ENCODE data around the gene RNF175. TPM values are rescaled to one million over a fixed set of nuclear protein-coding genes. Genes with fewer than 3 reads are reported as not detected.

RNF175 gene
- polyA plus RNA-seq, 1 donor: 1.1 TPM

DNA sequence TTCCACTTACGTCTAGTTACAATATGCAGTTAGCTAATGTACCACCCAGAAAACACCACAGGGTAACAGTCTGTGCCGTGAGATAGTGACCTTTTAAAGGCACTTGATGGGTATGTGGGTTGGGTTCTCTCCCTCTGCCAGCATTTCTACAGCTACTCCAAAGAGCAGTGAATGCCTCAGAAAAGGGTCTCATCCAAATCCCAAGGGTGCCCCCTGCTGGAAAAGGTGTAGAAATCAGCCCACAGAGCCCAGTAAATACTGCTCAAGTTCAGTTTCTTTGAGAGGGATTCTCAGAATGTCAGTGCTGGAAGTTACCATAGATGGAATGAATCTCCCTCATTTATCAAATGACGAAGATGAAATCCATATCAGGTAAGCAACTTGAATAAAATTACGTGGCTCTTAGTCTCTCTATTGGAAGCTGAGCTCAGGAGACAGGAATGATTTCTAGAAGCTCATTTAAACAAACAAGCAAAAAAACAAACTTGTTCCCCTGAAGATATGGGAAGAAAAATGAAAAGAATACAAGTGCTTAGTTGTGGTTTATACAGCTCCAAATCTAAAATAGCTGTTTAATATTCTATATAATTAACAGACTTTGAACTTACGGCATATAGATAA is 9.5 kb downstream of the RNF175 start:
- Histone ChIP-seq H3K4me3 (ENCODE audit: low read length) (no peak overlapping the region), H3K27ac (ENCODE audit: low read length) (no peak overlapping the region), H3K27me3 (ENCODE audit: control insufficient read depth, insufficient read depth, low read length) (peaks cover 12% of the 10 kb centered on the region), H3K9me3 (ENCODE audit: control insufficient read depth, low read depth, low read length) (no peaks in the 10 kb centered on the region), H3K4me1 (ENCODE audit: control insufficient read depth, insufficient read depth, low read length) (no peaks in the 10 kb centered on the region), H3K36me3 (ENCODE audit: control insufficient read depth, insufficient read depth, low read length) (no peaks in the 10 kb centered on the region)
- 100% methylated on average over 1 of the region's 5 CpGs for WGBS (ENCODE audit: insufficient coverage, low lambda C conversion rate)
- peak; percentile 60 for DNase-seq

DNA sequence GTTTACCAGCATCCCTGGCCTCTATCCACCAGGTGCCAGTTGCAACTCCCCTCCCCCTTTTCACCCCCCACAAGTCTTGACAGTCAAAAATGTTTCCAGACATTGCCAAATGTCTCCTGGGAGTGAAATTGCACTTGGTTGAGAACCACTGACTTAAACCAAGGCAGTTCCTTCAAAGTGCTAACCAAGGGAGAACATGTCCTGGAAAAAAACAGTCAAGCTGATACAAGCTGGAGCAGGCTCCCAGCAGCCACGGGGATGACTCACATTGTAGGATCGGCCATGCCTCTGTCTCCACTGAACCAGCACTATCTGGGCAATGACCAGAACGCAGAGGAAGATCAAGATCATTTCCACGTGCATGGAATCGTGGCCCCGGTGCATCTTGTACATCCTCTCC is 11.4 kb downstream of the RNF175 start:
- Histone ChIP-seq H3K27ac (ENCODE audit: low read length) (no peak overlapping the region), H3K4me3 (ENCODE audit: low read length) (no peak overlapping the region), H3K4me1 (ENCODE audit: control insufficient read depth, insufficient read depth, low read length) (no peaks in the 10 kb centered on the region), H3K36me3 (ENCODE audit: control insufficient read depth, insufficient read depth, low read length) (no peaks in the 10 kb centered on the region), H3K27me3 (ENCODE audit: control insufficient read depth, insufficient read depth, low read length) (peaks cover 3% of the 10 kb centered on the region), H3K9me3 (ENCODE audit: control insufficient read depth, low read depth, low read length) (no peaks in the 10 kb centered on the region)
- no CpG with 5 or more reads among the region's 6 CpGs for WGBS (ENCODE audit: insufficient coverage, low lambda C conversion rate)
- DNase-seq: no peak

DNA sequence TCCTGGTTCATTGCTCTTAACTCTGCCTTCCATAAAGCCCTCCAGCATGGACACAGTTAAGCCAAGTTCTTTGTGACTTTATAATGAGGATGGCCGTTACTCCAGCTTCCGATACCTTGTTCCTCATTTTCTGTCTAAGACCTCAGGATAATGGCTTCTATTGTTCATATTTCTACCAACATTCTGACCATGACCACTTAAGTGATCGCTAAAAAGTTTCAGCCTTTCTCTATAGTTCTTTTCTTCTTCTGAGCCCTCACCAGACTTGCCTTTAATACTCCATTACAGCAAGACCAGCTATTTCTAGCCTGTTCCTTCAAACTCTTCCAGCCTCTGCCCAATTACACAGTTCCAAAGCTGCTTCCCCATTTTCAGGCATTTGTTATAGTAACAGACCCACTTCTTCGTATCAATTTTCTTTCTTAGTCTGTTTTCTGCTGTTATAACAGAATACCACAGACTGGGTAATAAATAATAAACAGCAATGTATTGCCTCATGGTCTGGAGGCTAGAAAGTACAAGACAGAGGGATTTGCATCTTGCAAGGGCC is 12.3 kb downstream of the RNF175 start:
- Histone ChIP-seq H3K27me3 (ENCODE audit: control insufficient read depth, insufficient read depth, low read length) (peaks cover 3% of the 10 kb centered on the region), H3K27ac (ENCODE audit: low read length) (no peak overlapping the region), H3K9me3 (ENCODE audit: control insufficient read depth, low read depth, low read length) (no peaks in the 10 kb centered on the region), H3K36me3 (ENCODE audit: control insufficient read depth, insufficient read depth, low read length) (no peaks in the 10 kb centered on the region), H3K4me3 (ENCODE audit: low read length) (no peak overlapping the region), H3K4me1 (ENCODE audit: control insufficient read depth, insufficient read depth, low read length) (no peaks in the 10 kb centered on the region)
- WGBS (ENCODE audit: insufficient coverage, low lambda C conversion rate): 85% methylated on average over 2 of the region's 4 CpGs
- DNase-seq: no peak

DNA sequence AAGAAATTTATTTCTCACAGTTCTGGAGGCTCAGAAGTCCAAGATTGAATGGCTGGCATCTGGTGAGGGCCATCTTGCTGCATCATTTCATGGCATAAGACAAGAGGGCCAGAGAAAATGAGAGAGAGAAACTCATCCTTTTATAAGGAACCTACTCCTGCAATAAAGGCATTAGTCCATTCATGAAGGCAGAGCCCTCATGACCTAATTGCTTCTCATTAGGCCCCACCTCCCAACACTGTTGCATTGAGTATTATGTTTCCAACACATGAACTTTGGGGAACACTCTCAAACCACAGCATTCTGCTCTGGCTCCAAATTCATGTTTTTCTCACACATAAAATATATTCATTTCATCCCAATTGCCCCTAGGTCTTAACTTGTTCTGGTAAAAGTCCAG is 14.2 kb downstream of the RNF175 start:
- Histone ChIP-seq H3K27me3 (ENCODE audit: control insufficient read depth, insufficient read depth, low read length) (no peaks in the 10 kb centered on the region), H3K4me1 (ENCODE audit: control insufficient read depth, insufficient read depth, low read length) (no peaks in the 10 kb centered on the region)

DNA sequence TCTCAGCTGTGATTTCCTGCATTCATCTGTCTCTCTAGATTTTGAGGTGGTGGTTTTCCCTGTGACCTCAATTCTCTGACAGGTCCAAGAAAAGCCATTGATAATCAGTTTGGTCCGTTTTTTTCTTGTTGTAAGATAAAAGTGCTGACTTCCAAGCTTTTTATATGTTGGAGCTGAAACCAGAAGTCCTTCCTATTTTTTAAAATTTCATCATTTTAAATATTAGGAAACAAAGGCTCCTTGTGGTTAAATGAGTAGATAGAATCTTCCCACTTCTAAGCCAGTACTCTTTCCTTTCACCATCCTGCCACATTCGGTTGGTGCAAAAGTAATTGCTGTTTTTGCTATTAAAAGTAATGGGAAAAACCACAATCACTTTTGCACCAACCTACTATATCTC is 18.3 kb downstream of the RNF175 start:
- no peak for DNase-seq
- Histone ChIP-seq H3K4me3 (ENCODE audit: low read length) (no peak overlapping the region), H3K9me3 (ENCODE audit: control insufficient read depth, low read depth, low read length) (peaks cover 3% of the 10 kb centered on the region), H3K36me3 (ENCODE audit: control insufficient read depth, insufficient read depth, low read length) (no peaks in the 10 kb centered on the region), H3K27me3 (ENCODE audit: control insufficient read depth, insufficient read depth, low read length) (no peaks in the 10 kb centered on the region), H3K27ac (ENCODE audit: low read length) (no peak overlapping the region), H3K4me1 (ENCODE audit: control insufficient read depth, insufficient read depth, low read length) (no peaks in the 10 kb centered on the region)
- WGBS (ENCODE audit: insufficient coverage, low lambda C conversion rate): 80% methylated on average over 1 of the region's 2 CpGs

More for the DNA sequence above, 14.2 kb downstream of the RNF175 start:
- no peak for DNase-seq
- Histone ChIP-seq H3K27ac (ENCODE audit: low read length) (no peak overlapping the region), H3K9me3 (ENCODE audit: control insufficient read depth, low read depth, low read length) (peaks cover 1% of the 10 kb centered on the region), H3K36me3 (ENCODE audit: control insufficient read depth, insufficient read depth, low read length) (no peaks in the 10 kb centered on the region), H3K4me3 (ENCODE audit: low read length) (no peak overlapping the region)

DNA sequence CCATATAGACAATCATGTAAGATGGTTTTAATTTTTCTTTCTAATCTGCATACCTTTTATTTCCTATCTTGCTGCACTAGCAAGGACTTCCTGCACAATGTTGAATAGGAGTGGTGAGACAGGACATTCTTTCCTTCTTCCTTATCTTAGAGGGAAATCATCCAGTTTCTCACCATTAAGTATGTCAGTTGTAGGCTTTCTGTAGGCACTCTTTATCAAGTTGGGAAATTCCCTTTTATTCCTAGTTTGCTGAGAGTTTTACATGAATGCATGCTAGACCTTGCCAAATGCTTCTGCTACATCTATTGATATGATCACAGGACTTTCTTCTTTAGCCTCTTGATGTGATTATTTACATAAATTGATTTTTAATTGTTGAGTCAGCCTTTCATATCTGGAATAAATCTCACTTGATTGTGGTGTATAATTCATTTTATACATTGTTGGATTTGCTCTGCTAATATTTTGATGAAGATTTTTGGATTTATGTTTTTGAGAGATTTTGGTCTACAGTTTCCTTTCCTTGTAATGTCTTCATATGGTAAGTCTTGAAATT is 23.8 kb downstream of the RNF175 start:
- Histone ChIP-seq H3K36me3 (ENCODE audit: control insufficient read depth, insufficient read depth, low read length) (no peaks in the 10 kb centered on the region), H3K27me3 (ENCODE audit: control insufficient read depth, insufficient read depth, low read length) (no peaks in the 10 kb centered on the region), H3K27ac (ENCODE audit: low read length) (no peak overlapping the region), H3K9me3 (ENCODE audit: control insufficient read depth, low read depth, low read length) (peaks cover 3% of the 10 kb centered on the region), H3K4me3 (ENCODE audit: low read length) (no peak overlapping the region), H3K4me1 (ENCODE audit: control insufficient read depth, insufficient read depth, low read length) (no peaks in the 10 kb centered on the region)
- no peak for DNase-seq

DNA sequence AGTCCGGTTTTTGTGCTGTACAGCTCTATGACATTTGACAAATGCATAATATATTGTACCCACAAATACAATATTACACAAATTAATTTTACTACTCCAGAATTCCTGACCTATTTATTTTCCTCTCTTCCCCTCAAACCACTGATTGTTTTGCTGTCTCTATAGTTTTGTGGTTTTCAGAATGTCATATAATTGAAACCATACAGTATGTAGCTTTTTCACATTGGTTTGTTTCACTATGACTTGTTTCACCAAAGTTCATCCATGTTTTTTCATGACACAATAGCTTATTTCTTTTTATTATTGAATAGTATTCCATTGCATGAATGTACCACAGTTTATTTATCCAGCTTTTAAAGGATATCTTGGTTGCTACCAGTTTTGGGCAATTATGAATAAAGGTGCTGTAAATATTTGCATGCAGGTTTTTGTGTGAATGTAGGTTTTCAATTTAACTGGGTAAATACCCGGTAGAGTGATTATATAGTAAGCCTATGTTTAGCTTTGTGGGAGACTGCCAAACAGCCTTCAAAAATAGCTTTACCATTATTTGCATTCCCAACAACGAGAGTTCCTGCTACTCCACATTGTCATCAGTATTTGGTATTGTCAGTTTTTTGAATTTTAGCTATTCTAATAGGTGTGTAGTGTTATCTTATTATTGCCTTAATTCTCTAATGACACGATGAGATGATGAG is 25.9 kb downstream of the RNF175 start:
- Histone ChIP-seq H3K4me3 (ENCODE audit: low read length) (no peak overlapping the region), H3K36me3 (ENCODE audit: control insufficient read depth, insufficient read depth, low read length) (no peaks in the 10 kb centered on the region), H3K9me3 (ENCODE audit: control insufficient read depth, low read depth, low read length) (no peaks in the 10 kb centered on the region), H3K4me1 (ENCODE audit: control insufficient read depth, insufficient read depth, low read length) (no peaks in the 10 kb centered on the region), H3K27me3 (ENCODE audit: control insufficient read depth, insufficient read depth, low read length) (no peaks in the 10 kb centered on the region), H3K27ac (ENCODE audit: low read length) (no peak overlapping the region)
- WGBS (ENCODE audit: insufficient coverage, low lambda C conversion rate): no CpG with 5 or more reads among the region's 4 CpGs
- DNase-seq: no peak

DNA sequence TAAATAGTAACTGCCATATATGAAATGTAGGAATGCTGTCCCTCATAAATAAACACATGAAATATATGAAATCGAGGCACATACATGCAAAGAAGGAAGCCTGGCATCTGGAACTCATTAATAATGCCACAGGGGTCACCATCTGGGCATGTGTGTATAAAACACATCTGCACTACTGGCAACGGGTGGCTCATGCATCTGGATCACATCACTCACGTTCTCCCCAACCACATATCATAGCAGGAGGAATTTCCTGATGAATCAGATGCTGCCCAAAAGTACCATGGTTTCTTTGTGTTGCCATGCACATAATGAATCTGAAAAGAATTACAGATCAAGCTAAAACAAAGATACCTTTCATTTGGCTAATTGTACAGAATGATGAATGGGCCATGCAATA is 28.6 kb downstream of the RNF175 start:
- no peaks in the 10 kb centered on the region for H3K9me3 ChIP-seq (ENCODE audit: control insufficient read depth, low read depth, low read length)
- WGBS (ENCODE audit: insufficient coverage, low lambda C conversion rate): no CpG with 5 or more reads among the region's 3 CpGs
- H3K27me3 ChIP-seq (ENCODE audit: control insufficient read depth, insufficient read depth, low read length): no peaks in the 10 kb centered on the region
- H3K4me1 ChIP-seq (ENCODE audit: control insufficient read depth, insufficient read depth, low read length): no peaks in the 10 kb centered on the region
- no peak for DNase-seq
- H3K36me3 ChIP-seq (ENCODE audit: control insufficient read depth, insufficient read depth, low read length): no peaks in the 10 kb centered on the region
- H3K4me3 ChIP-seq (ENCODE audit: low read length): no peak overlapping the region
- H3K27ac ChIP-seq (ENCODE audit: low read length): no peak overlapping the region

DNA sequence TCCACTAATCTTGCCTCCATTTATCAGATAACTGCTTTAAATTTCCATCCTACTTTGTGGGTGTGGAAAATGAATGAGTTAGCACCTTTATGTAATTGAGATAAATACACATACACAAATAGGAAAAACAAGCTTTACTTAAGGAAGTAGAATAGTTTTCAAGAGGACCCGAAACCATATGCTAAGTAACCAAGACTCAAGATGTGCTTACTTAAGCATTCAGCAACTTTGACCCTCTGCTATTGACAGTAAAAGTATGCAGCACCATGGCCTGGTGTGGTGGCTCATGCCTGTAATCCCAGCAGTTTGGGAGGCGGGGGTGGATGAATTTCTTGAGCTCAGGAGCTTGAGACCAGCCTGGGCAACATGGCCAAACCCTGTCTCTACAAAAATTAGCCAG is 29.9 kb downstream of the RNF175 start:
- H3K27ac ChIP-seq (ENCODE audit: low read length): no peak overlapping the region
- H3K27me3 ChIP-seq (ENCODE audit: control insufficient read depth, insufficient read depth, low read length): no peaks in the 10 kb centered on the region
- no peak overlapping the region for H3K4me3 ChIP-seq (ENCODE audit: low read length)
- no CpG with 5 or more reads among the region's 2 CpGs for WGBS (ENCODE audit: insufficient coverage, low lambda C conversion rate)
- H3K36me3 ChIP-seq (ENCODE audit: control insufficient read depth, insufficient read depth, low read length): no peaks in the 10 kb centered on the region
- no peaks in the 10 kb centered on the region for H3K9me3 ChIP-seq (ENCODE audit: control insufficient read depth, low read depth, low read length)
- H3K4me1 ChIP-seq (ENCODE audit: control insufficient read depth, insufficient read depth, low read length): no peaks in the 10 kb centered on the region
- DNase-seq: no peak

DNA sequence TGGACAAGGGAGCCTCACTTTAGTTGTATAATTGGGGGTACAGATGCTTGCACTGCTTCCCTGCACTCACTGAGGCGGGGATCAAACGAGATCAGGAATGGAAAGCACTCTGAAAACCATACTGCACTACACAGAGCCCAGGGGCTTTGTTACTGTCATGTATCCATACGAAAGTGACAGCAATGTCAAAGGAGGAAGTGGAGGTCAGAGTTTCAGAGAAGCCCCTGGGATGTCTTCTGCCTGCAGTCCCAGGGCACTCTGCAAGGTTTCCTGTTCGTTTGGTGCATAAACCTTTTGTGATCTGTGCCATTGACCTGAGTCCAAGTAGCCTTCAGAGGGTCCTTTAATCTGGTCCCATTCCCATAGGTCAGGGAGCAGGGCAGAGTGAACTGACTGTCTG is 31.2 kb downstream of the RNF175 start:
- WGBS (ENCODE audit: insufficient coverage, low lambda C conversion rate): no CpG with 5 or more reads among the region's 4 CpGs
- Histone ChIP-seq H3K4me1 (ENCODE audit: control insufficient read depth, insufficient read depth, low read length) (no peaks in the 10 kb centered on the region), H3K9me3 (ENCODE audit: control insufficient read depth, low read depth, low read length) (no peaks in the 10 kb centered on the region), H3K36me3 (ENCODE audit: control insufficient read depth, insufficient read depth, low read length) (no peaks in the 10 kb centered on the region), H3K4me3 (ENCODE audit: low read length) (no peak overlapping the region), H3K27me3 (ENCODE audit: control insufficient read depth, insufficient read depth, low read length) (no peaks in the 10 kb centered on the region), H3K27ac (ENCODE audit: low read length) (no peak overlapping the region)
- DNase-seq: no peak

DNA sequence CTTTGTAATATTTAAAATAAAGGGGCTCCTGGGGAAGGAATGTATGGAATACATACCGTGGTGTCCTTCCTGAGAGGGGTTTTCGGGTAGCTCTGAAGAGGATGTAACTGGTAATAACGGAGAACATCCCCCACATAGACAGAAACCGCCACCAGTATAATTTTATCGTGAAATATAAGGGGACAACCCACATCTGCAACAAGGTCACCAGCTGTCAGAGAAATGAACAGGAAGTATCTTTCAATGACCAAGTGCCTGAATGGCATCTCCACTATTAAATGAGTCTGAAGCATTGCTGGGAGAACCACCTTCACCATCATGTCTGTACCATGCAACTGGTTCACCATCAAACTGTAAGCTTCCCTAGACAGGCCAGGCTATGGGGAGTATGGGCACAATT is 31.7 kb downstream of the RNF175 start:
- Histone ChIP-seq H3K9me3 (ENCODE audit: control insufficient read depth, low read depth, low read length) (no peaks in the 10 kb centered on the region), H3K27ac (ENCODE audit: low read length) (no peak overlapping the region), H3K4me3 (ENCODE audit: low read length) (no peak overlapping the region), H3K27me3 (ENCODE audit: control insufficient read depth, insufficient read depth, low read length) (no peaks in the 10 kb centered on the region), H3K36me3 (ENCODE audit: control insufficient read depth, insufficient read depth, low read length) (no peaks in the 10 kb centered on the region), H3K4me1 (ENCODE audit: control insufficient read depth, insufficient read depth, low read length) (no peaks in the 10 kb centered on the region)
- no peak for DNase-seq
- WGBS (ENCODE audit: insufficient coverage, low lambda C conversion rate): no CpG with 5 or more reads among the region's 5 CpGs

All from large intestine (tissue), 3 donors.